GM18507 (cell line): Measurements from ENCODE around the gene CBFA2T2.
"Not testable (repeated sequence)": the region's sequence is repeated elsewhere in the genome, so short reads cannot be mapped to it uniquely, and the experiment has no call there.

Experiments
- DNase-seq: peaks from one replicate; pipeline ENCODE4 v3.0.0; 2011; ENCODE audit warnings: low read depth; ENCODE audit not compliant: insufficient read length; ENCODE audit errors: extremely low spot score
- FAIRE-seq: peaks from 2 replicates; lab custom pipeline; 2011; peaks lifted over from hg19 to GRCh38; lab: Jason Lieb, UNC

CBFA2T2 gene

DNA sequence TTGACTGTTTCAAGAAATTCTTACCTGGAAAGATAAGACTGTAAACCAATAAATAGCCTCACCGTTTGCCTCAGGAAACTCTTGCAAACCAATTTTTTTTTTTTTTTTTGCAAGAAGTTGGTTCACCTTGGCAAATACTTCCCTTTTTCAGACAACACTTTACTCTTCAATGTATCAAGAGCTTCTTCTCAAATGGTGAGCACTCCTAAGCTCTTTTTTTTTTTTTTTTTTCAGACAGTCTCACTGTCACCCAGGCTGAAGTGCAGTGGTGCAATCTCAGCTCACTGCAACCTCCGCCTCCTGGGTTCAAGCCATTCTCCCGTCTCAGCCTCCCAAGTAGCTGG lies 23.6 kb upstream of the CBFA2T2 start:
- FAIRE-seq (no peak), DNase-seq (no peak)

DNA sequence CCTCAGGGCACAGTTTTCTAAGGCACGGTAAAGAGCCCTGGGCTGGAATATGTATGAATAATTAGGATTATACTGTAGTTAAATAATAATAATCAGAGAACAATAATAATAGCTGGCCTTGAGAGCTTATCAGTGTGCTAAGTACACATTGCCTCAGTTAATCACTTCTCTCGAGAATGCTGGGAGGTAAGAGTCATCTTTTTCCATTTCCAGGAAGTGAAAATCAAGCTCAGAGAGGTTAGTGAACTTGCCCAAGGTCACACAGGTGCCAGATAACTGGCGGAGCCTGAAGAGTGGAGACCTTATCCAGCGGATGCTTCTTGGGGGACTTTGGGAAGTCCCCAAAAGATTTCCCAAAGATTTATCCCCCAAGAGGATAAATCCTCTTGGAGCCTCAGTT lies 19.4 kb upstream of the CBFA2T2 start:
- FAIRE-seq (no peak), DNase-seq (no peak)

GRCh38 chr20:33470866-33471265 lies 19.0 kb upstream of the CBFA2T2 start:
- DNase-seq, result no peak
- no peak for FAIRE-seq

DNA sequence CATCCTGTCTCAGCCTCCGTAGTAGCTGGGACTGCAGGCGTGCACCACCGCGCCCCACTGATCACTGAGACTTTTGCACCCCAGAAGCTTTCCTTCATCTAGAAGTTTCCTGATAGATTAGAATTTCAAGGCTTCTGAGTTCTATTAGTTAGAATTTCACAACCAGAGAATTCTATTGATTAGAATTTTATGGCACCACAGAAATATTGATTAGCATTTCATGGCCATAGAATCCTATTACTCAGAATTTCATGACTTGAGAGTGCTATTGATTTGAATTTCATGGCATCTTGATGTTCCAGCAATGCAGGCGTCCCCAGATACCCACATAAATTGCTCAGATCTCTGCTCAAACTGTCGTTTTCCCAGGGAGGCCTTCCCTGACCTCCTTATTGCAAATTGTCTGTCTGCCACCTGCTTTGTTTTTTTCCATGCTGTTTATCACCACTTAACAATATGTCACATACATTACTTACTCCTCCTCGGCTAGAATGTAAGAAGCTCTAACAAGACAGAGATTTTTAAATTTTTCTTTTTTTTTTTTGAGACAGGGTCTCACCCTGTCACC lies 16.9 kb upstream of the CBFA2T2 start:
- no peak for DNase-seq
- no peak for FAIRE-seq

GRCh38 chr20:33474097-33474873 lies 15.6 kb upstream of the CBFA2T2 start:
- DNase-seq (no peak), FAIRE-seq (no peak)

DNA sequence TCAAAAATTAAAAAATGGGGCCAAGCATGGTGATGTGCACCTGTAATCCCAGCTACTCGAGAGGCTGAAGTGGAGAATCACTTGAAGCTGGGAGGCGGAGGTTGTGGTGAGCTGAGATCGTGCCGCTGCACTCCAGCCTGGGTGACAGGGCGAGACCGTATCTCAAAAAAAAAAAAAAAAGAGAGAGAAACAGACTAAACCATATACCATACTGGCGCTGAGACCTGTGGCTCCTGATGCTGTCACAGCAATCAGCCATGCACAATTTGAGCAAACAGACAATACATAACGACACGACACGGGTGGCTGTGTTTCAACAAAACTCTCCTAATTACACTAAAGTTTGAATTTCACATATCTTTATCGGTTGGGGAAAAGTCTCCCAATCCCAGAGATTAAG lies 14.9 kb upstream of the CBFA2T2 start:
- FAIRE-seq (no peak), DNase-seq (no peak)

DNA sequence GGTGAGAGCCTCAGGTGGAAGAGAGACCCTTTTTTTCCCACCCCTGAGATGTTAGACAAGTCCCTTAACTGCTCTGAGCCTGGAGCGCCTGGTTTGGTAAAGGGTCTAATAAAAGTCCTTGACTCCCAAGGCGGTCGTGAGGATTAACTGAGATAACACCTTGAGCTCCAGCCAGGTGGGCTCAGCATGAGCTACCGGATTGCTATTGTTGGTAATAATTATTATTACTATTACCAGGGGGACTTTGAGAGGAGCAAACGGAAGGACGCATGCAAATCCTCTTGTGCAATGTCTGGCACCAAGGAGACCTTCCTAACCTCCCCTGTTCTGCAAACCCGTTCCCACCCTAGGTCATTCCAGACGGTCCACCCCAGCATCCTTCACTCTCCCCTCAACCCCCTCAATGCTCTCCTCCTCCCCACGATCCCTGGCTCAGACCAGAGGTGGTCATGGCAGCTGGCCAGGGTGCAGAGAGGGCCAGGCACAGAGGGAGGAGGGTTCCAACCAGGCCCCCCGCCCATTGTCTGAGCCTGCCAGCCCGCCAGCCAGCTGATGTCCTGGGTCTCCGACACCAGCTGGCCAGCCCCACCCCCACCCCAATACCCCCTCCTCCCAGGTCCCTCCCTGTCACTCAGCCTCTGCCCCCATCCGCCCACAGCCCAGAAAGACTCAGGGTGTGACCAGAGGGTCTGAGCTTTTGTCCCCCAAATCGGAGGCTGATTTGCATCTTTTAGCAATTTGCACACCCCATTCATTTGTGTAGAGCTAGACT lies 14.3 kb upstream of the CBFA2T2 start:
- no peak for DNase-seq
- no peak for FAIRE-seq

GRCh38 chr20:33477386-33478234 lies 12.3 kb upstream of the CBFA2T2 start:
- no peak for DNase-seq
- FAIRE-seq, result no peak

DNA sequence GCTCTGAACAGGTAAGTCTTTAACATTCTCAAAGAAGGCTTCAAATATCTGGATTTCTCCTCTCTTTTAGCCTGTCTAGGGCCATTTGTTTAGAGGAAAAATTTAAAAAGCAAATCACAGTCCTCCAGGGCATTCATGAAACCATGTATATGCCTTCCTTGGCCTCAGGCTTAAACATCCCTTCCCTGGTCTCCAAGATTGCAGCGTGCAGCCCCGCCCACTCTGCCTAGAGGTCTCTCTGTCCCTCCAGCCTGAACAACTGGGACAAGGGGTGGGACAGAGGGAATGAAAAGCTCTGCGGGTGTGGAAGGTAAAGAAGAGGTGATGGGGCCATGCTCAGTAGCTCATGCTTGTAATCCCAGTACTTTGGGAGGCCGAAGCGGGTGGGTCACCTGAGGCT lies 9.8 kb upstream of the CBFA2T2 start:
- DNase-seq, result no peak
- no peak for FAIRE-seq

DNA sequence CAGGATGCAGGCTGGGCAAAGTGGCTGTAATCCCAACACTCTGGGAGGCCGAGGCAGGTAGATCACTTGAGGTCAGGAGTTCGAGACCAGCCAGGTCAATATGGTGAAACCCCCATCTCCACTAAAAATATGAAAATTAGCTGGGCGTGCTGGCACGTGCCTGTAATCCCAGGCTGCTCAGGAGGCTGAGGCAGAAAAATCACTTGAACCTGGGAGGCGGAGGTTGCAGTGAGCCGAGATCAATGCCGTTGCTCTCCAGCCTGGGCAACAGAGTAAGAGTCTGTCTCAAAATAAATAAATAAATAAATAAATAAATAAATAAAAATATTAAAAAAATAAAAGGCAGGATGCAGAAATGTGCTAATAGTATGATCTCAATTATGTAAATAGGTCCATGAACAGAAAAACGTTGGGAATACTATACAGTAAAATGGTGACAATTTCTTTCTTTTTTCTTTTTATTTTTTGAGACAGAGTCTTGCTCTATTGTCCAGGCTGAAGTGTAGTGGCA lies 8.4 kb upstream of the CBFA2T2 start:
- no peak for DNase-seq
- no peak for FAIRE-seq

DNA sequence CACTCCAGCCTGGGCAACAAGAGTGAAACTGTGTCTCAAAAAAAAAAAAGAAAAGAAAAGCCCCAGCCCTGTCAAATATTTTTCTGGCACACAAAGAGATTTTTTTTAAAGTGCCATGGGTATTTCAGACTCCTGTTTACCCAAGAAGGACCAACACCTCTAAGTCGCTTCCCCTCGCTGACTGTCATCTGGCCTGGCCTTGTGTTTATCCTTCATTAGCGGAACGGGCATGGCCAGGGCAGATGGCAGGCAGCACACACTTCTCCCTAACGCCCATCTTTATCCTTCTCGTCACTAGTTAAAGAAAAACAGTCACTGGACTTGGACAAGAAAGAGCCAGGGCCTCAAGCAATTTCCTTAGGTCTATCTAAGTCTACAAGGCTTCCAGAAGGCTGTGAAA lies 7.3 kb upstream of the CBFA2T2 start:
- no peak for FAIRE-seq
- DNase-seq, result no peak

DNA sequence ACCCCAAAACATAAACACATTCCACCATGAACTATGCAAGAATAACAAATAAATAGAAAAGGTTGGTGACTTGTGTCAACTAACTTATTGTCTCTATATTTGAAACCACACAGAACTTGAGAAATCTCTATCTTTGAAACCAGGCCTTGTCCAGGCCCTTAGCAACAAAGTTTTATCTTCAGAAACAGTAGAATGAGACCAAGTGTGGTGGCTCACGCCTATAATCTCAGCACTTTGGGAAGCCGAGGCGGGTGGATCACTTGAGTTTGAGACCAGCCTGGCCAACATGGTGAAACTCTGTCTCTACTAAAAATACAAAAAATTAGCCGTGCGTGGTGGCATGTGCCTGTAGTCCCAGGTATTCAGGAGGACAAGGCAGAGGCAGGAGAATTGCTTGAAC lies 6.7 kb upstream of the CBFA2T2 start:
- not testable (repeated sequence) for FAIRE-seq, DNase-seq

GRCh38 chr20:33488201-33488600 lies 1.7 kb upstream of the CBFA2T2 start:
- FAIRE-seq, result no peak
- no peak for DNase-seq

DNA sequence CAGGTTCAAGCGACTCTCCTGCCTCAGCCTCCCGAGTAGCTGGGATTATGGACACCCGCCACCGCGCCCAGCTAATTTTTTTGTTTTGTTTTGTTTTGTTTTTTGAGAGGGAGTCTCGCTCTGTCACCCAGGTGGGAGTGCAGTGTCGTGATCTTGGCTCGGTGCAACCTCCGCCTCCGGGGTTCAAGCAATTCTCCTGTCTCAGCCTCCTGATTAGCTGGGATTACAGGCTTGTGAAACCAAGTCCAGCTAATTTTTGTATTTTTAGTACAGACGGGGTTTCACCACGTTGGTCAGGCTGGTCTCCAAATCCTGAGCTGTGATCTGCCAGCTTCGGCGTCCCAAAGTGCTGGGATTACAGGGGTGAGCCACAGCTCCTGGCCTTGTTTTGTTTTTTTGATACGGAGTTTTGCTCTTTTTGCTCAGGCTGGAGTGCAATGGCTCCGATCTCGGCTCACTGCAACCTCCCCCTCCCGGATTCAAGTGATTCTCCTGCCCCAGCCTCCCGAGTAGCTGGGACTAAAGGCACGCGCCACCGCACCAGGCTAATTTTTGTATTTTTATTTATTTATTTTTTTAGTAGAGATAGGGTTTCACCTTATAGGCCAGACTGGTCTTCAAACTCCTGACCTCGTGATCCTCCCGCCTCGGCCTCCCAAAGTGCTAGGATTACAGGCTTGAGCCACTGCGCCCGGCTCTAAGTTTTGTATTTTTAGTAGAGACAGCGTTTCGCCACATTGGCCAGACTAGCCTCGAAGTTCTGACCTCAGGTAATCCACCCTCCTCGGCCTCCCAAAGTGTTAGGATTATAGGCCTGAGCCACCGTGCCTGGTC lies 1.0 kb upstream of the CBFA2T2 start:
- not testable (repeated sequence) for DNase-seq, FAIRE-seq

- FAIRE-seq (peak; percentile 96), DNase-seq (peak; percentile 97)
Observed at GRCh38 chr20:33489495-33490022, 337 bp upstream of the CBFA2T2 start.

DNA sequence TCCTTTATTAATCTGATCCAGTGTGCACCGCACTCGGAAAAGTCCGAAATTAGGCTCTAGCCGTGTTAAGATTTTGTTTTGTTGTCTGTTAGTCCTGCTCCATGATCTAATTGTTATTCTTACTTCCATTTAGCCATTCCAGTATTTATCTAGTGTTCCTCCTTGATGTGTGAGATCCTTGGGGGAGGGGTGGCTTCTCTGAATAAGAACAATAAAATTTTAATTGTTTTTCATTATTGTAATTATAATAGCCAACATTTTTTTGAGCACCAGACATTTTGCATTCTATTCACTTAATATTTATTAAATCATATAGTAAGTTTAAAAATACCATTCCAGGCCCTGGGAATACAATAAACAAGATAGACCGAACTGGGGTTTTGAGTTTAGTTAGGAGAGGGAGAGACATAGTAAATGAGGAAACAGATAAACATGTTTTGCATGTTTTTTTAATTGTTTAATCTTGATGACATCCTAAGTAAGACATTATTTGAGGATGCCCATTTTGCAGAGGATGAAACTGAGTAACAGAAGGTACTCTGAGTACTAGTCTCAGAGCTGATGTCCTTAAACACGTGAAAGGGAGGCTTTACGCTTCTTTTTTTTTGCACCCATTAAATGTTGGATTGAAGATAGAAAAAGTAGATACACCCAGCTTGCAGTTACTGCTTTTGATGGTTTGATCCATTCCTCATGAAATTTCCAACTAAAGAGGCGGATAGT lies 1.2 kb downstream of the CBFA2T2 start:
- no peak for DNase-seq
- FAIRE-seq, result no peak

DNA sequence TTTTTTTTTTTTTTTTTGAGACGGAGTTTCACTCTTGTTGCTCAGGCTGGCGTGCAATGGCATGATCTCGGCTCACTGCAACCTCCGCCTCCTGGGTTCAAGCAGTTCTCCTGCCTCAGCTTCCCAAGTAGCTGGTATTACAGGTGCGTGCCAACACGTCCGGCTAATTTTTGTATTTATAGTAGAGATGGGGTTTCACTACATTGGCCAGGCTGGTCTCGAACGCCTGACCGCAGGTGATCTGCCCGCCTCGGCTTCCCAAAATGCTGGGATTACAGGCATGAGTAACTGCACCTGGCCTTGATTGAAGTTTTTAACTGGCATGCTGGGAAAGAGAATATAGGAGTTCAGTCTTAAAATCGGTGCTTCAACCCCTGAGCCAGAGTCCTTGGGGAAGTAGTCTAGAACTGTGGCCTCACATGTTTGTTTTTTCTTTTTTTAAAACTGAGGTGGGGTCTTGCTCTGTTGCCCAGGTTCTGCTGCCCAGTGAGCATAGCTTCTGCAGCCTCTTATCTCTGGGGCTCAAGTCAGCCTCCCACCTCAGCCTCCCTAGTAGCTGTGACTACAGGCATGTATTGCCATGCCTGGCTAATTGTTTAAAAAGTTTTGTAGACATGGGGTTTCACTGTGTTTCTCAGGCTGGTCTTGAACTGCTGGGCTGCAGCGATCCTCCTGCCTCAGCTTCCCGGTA lies 3.3 kb downstream of the CBFA2T2 start:
- DNase-seq (no peak), FAIRE-seq (no peak)
